ENCODE measurements around the gene ANGPT4. TPM values are rescaled to one million over a fixed set of nuclear protein-coding genes. Genes with fewer than 3 reads are reported as not detected.

The ANGPT4 gene
- total RNA-seq, 2 experiments from 2014 or later, result not detected

GRCh38 chr20:845941-846893, 69.9 kb downstream of the ANGPT4 start:
- no peaks in the 10 kb centered on the region for H3K9me3 Mint-ChIP-seq

GRCh38 chr20:845226-845868, 70.8 kb downstream of the ANGPT4 start:
- Mint-ChIP-seq H3K27ac (peak overlapping the region; percentile 91), H3K4me3 (peak overlapping the region; percentile 77), H3K36me3 (peaks cover 6% of the 10 kb centered on the region), H3K9me3 (no peaks in the 10 kb centered on the region), H3K4me1 (ENCODE audit: low read depth) (peaks cover 53% of the 10 kb centered on the region), H3K27me3 (no peaks in the 10 kb centered on the region)
- intact Hi-C loops (cut with micrococcal nuclease), result no loop called here
- POLR2A ChIA-PET, result no interaction called here
- peak; percentile 24 for DNase-seq
- CTCF ChIA-PET, result interaction anchor here (0.9 to 3.2 kb wide), 2 partner anchors 12 to 31 kb away, joined by 3 to 18 read pairs; partner anchors contain the start of gene FAM110A

More at GRCh38 chr20:845941-846893, 69.9 kb downstream of the ANGPT4 start:
- Mint-ChIP-seq H3K4me3 (peak overlapping the region; percentile 77), H3K27me3 (no peaks in the 10 kb centered on the region), H3K4me1 (ENCODE audit: low read depth) (peaks cover 59% of the 10 kb centered on the region), H3K27ac (peak overlapping the region; percentile 91), H3K36me3 (peaks cover 10% of the 10 kb centered on the region)
- intact Hi-C loops (cut with micrococcal nuclease), result loop anchor here (2.0 kb wide), 1 partner anchor 13 kb away; the partner anchor contains the start of gene FAM110A
- DNase-seq, result peak; percentile 18
- ChIA-PET POLR2A (interaction anchor here (1.0 to 1.8 kb wide), 2 partner anchors 10 to 13 kb away, joined by 4 to 7 read pairs; partner anchors contain the start of gene FAM110A), CTCF (interaction anchor here (1.0 to 1.4 kb wide), 4 partner anchors 27 to 110 kb away, joined by 3 to 5 read pairs (median 4); no protein-coding TSS in a partner anchor)

GRCh38 chr20:844473-845225, 71.5 kb downstream of the ANGPT4 start:
- peak; percentile 93 for DNase-seq
- Mint-ChIP-seq H3K27me3 (no peaks in the 10 kb centered on the region), H3K4me1 (ENCODE audit: low read depth) (peaks cover 51% of the 10 kb centered on the region), H3K36me3 (peaks cover 7% of the 10 kb centered on the region), H3K27ac (no peak overlapping the region), H3K4me3 (peak overlapping the region; percentile 77), H3K9me3 (no peaks in the 10 kb centered on the region)
- CTCF ChIA-PET, result interaction anchor here (0.7 to 3.2 kb wide), 4 partner anchors 9 to 111 kb away, joined by 3 to 18 read pairs (median 4); partner anchors contain the start of gene FAM110A
- intact Hi-C loops (cut with micrococcal nuclease), result loop anchor here (1.0 kb wide), 1 partner anchor 8 kb away; no protein-coding TSS in a partner anchor
- POLR2A ChIA-PET, result interaction anchor here (0.5 to 0.6 kb wide), 3 partner anchors 10 to 113 kb away, joined by 3 read pairs; no protein-coding TSS in a partner anchor

DNA sequence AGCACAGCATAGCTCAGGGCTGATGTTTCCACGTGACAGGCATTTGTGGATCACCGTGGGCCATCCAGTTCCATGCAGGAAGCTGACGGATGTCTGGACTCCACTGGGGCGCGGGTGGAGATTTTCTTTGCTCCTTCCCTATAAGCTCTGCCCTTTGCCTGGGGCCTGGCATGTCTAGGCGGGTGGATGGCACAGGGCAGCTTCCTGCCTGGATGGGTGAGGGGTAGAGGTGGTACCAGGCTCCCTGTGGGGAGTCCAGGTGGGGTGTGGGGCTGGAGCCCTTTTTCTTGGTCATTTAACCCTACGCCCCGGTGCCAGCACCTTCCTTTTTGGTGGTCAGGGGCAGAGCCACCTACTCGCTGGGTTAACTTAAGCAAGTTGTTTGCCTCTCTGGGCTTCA, 72.2 kb downstream of the ANGPT4 start:
- H3K4me1 Mint-ChIP-seq (ENCODE audit: low read depth), result peaks cover 52% of the 10 kb centered on the region

GRCh38 chr20:842547-842940, 73.6 kb downstream of the ANGPT4 start:
- Mint-ChIP-seq H3K27ac (no peak overlapping the region), H3K4me3 (no peak overlapping the region), H3K4me1 (ENCODE audit: low read depth) (peaks cover 53% of the 10 kb centered on the region), H3K27me3 (no peaks in the 10 kb centered on the region), H3K36me3 (peaks cover 9% of the 10 kb centered on the region), H3K9me3 (no peaks in the 10 kb centered on the region)
- intact Hi-C loops (cut with micrococcal nuclease), result no loop called here
- POLR2A ChIA-PET, result interaction anchor here (1.0 kb wide), 1 partner anchor 9 kb away, joined by 3 read pairs; the partner anchor contains the start of gene FAM110A
- CTCF ChIA-PET, result interaction anchor here (3.2 kb wide), 1 partner anchor 10 kb away, joined by 18 read pairs; the partner anchor contains the start of gene FAM110A
- no peak for DNase-seq

More for the DNA sequence above, 72.2 kb downstream of the ANGPT4 start:
- DNase-seq, result no peak
- H3K27ac Mint-ChIP-seq, result no peak overlapping the region
- no peaks in the 10 kb centered on the region for H3K9me3 Mint-ChIP-seq
- CTCF ChIA-PET, result interaction anchor here (0.7 to 3.2 kb wide), 3 partner anchors 9 to 112 kb away, joined by 3 to 18 read pairs (median 4); partner anchors contain the start of gene FAM110A
- intact Hi-C loops (cut with micrococcal nuclease), result loop anchor here (1.0 kb wide), 1 partner anchor 8 kb away; no protein-coding TSS in a partner anchor
- POLR2A ChIA-PET, result interaction anchor here (0.5 to 0.6 kb wide), 3 partner anchors 10 to 113 kb away, joined by 3 read pairs; no protein-coding TSS in a partner anchor
- no peak overlapping the region for H3K4me3 Mint-ChIP-seq
- peaks cover 7% of the 10 kb centered on the region for H3K36me3 Mint-ChIP-seq
- no peaks in the 10 kb centered on the region for H3K27me3 Mint-ChIP-seq

DNA sequence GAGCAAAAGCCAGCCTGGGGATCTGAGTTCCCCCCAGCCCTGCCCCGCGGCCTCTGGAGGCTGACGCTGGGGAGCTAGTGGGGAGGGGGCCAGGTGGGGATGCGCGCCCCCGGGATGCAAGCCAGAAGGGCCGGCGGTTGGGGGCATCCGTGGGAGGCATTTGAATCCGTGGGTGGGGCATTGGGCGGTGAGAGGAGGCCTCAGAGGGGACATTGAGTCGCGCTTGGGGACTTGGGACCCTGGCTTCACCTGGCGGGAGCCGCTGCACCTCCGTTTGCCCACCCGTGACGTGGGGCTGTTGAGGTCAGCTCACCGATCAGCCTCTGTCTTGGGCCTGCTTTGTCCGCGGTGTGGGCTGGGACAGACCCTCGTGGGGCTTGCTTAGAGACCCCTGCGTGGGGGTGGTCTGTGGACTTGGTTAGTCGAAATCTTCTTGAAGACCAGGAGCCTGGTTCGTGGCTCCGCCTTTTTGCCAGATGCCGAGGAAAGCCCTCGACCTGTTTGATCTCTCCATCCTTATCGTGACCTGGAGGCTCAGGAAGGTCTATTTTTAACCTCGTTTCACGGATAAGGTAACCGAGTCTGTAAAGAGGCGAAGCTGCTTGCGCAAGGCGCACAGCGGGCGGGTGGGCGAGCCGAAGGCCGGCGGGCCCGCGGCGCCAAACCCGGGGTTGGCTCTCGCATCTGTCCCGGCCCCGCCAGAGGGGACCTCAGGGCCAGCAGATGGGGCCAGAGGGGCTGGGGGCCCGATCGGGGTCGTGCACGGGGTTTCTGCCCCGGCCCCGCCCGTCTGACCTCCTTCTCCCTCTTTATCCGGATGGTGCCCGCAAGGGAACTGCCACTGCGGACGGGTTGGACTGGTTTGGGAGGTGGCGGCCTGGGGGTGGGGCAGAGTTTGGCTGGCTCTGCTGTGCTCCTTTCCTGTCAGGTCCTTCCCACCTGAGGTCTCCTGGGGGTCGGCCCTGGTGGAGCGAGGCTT, 74.3 kb downstream of the ANGPT4 start:
- H3K27me3 Mint-ChIP-seq, result no peaks in the 10 kb centered on the region
- H3K27ac Mint-ChIP-seq, result no peak overlapping the region
- intact Hi-C loops (cut with micrococcal nuclease), result no loop called here
- ChIA-PET CTCF (interaction anchor here (1.0 kb wide), 1 partner anchor 23 kb away, joined by 3 read pairs; no protein-coding TSS in a partner anchor), POLR2A (interaction anchor here (1.0 kb wide), 1 partner anchor 8 kb away, joined by 3 read pairs; the partner anchor contains the start of gene FAM110A)
- peaks cover 11% of the 10 kb centered on the region for H3K36me3 Mint-ChIP-seq
- DNase-seq, result no peak
- H3K4me1 Mint-ChIP-seq (ENCODE audit: low read depth), result peaks cover 53% of the 10 kb centered on the region
- H3K4me3 Mint-ChIP-seq, result peak overlapping the region; percentile 35
- no peaks in the 10 kb centered on the region for H3K9me3 Mint-ChIP-seq

- ChIA-PET CTCF (interaction anchor here (1.0 kb wide), 1 partner anchor 22 kb away, joined by 3 read pairs; no protein-coding TSS in a partner anchor), POLR2A (no interaction called here)
- Mint-ChIP-seq H3K27ac (no peak overlapping the region), H3K4me1 (ENCODE audit: low read depth) (peaks cover 52% of the 10 kb centered on the region), H3K27me3 (no peaks in the 10 kb centered on the region), H3K36me3 (peaks cover 9% of the 10 kb centered on the region), H3K9me3 (no peaks in the 10 kb centered on the region), H3K4me3 (peak overlapping the region; percentile 54)
- peak; percentile 51 for DNase-seq
- intact Hi-C loops (cut with micrococcal nuclease), result no loop called here
These were observed 75.1 kb downstream of the ANGPT4 start for GRCh38 chr20:840858-841567.

- H3K9me3 Mint-ChIP-seq, result no peaks in the 10 kb centered on the region
- peak overlapping the region; percentile 54 for H3K4me3 Mint-ChIP-seq
- H3K27me3 Mint-ChIP-seq, result no peaks in the 10 kb centered on the region
- H3K36me3 Mint-ChIP-seq, result peaks cover 7% of the 10 kb centered on the region
- intact Hi-C loops (cut with micrococcal nuclease), result no loop called here
- POLR2A ChIA-PET, result no interaction called here
- CTCF ChIA-PET, result interaction anchor here (1.0 kb wide), 1 partner anchor 22 kb away, joined by 3 read pairs; no protein-coding TSS in a partner anchor
- DNase-seq, result no peak
- H3K4me1 Mint-ChIP-seq (ENCODE audit: low read depth), result peaks cover 51% of the 10 kb centered on the region
- H3K27ac Mint-ChIP-seq, result no peak overlapping the region
These were observed 75.7 kb downstream of the ANGPT4 start for GRCh38 chr20:840503-840857.

GRCh38 chr20:839626-840025, 76.5 kb downstream of the ANGPT4 start:
- ChIA-PET POLR2A (no interaction called here), CTCF (no interaction called here)
- H3K4me3 Mint-ChIP-seq, result no peak overlapping the region
- intact Hi-C loops (cut with micrococcal nuclease), result loop anchor here (10.0 kb wide), 1 partner anchor 555 kb away; the partner anchor contains the start of gene FKBP1A
- no peak overlapping the region for H3K27ac Mint-ChIP-seq
- peaks cover 7% of the 10 kb centered on the region for H3K36me3 Mint-ChIP-seq
- no peaks in the 10 kb centered on the region for H3K9me3 Mint-ChIP-seq
- H3K4me1 Mint-ChIP-seq (ENCODE audit: low read depth), result peaks cover 52% of the 10 kb centered on the region
- no peak for DNase-seq
- H3K27me3 Mint-ChIP-seq, result no peaks in the 10 kb centered on the region

GRCh38 chr20:839015-839414, 77.1 kb downstream of the ANGPT4 start:
- no peak for DNase-seq
- CTCF ChIA-PET, result interaction anchor here (1.3 to 2.4 kb wide), 2 partner anchors 20 to 117 kb away, joined by 3 to 9 read pairs; no protein-coding TSS in a partner anchor
- POLR2A ChIA-PET, result no interaction called here
- Mint-ChIP-seq H3K27me3 (no peaks in the 10 kb centered on the region), H3K36me3 (peaks cover 7% of the 10 kb centered on the region), H3K9me3 (no peaks in the 10 kb centered on the region), H3K4me1 (ENCODE audit: low read depth) (peaks cover 46% of the 10 kb centered on the region), H3K4me3 (no peak overlapping the region), H3K27ac (no peak overlapping the region)
- intact Hi-C loops (cut with micrococcal nuclease), result loop anchor here (10.0 kb wide), 1 partner anchor 556 kb away; the partner anchor contains the start of gene FKBP1A

Data from activated CD4-positive, alpha-beta memory T cell treated with anti-CD3 and anti-CD28 coated beads for 36 hours (primary cell).